Cardiac muscle cell (in vitro differentiated cells and primary cell): ENCODE results near the gene KAZN. TPM values are rescaled to one million over a fixed set of nuclear protein-coding genes. Genes with fewer than 3 reads are reported as not detected.

Source experiments
- DNase-seq, 2 donors: peaks; one replicate each; pipeline versions ENCODE4 v3.0.0 to v3.0.0-alpha.2; 2010 to 2017; ENCODE audit warnings: low read depth in 1 of 2, low spot score in 1 of 2
- H3K27ac ChIP-seq: fragments of 200-600 bp; sonication (generic); 2 replicates; pipeline ENCODE4 v1.5.1; 2016
- H3K27me3 ChIP-seq: fragments of 200-600 bp; sonication (generic); 2 replicates; pipeline ENCODE4 v1.6.0; 2016; ENCODE audit warnings: control low read depth
- H3K36me3 ChIP-seq: fragments of 200-600 bp; sonication (generic); 2 replicates; pipeline ENCODE4 v1.5.1; 2016; ENCODE audit warnings: control low read depth
- H3K4me1 ChIP-seq: fragments of 200-600 bp; sonication (generic); 2 replicates; pipeline ENCODE4 v1.8.1; 2017; ENCODE audit warnings: low read depth, mild to moderate bottlenecking, mixed run types
- H3K4me3 ChIP-seq: fragments of 200-600 bp; sonication (generic); 2 replicates; pipeline ENCODE4 v1.5.1; 2016; ENCODE audit warnings: mild to moderate bottlenecking
- H3K9me3 ChIP-seq: fragments of 200-600 bp; sonication (generic); 2 replicates; pipeline ENCODE4 v1.5.1; 2017; ENCODE audit warnings: low read depth, mild to moderate bottlenecking, control low read depth
- polyA plus RNA-seq: library from polyadenylated mRNA; unstranded; fragments of >200 nt; fragmentation: Nextera tagmentation; extraction: Ambion mirVana; gene quantifications from 2 replicates; pipeline ENCODE4 v1.2.1, GENCODE V29; 2016
- total RNA-seq: library from RNA; depleted of rRNA; stranded (reverse); fragments of >200 nt; gene quantifications from 2 replicates; pipeline ENCODE4 v1.2.3, GENCODE V29; 2016
- TF ChIP-seq, protein P1 (sequence below): IDR thresholded peaks from 2 replicates; pipeline ENCODE4 v1.5.1; 2012; ENCODE audit warnings: low read depth, mild to moderate bottlenecking, low read length

KAZN gene
- total and polyA plus RNA-seq, 2 experiments from 2014 or later: 17.5 to 26.9 TPM

GRCh38 chr1:14948112-14948652, 349.7 kb downstream of the KAZN start:
- Histone ChIP-seq H3K4me1 (peaks cover 36% of the 10 kb centered on the region), H3K36me3 (no peaks in the 10 kb centered on the region), H3K27ac (no peak overlapping the region), H3K4me3 (no peak overlapping the region), H3K27me3 (no peaks in the 10 kb centered on the region), H3K9me3 (no peaks in the 10 kb centered on the region)
- no peak for DNase-seq
- TF ChIP-seq, protein P1, sequence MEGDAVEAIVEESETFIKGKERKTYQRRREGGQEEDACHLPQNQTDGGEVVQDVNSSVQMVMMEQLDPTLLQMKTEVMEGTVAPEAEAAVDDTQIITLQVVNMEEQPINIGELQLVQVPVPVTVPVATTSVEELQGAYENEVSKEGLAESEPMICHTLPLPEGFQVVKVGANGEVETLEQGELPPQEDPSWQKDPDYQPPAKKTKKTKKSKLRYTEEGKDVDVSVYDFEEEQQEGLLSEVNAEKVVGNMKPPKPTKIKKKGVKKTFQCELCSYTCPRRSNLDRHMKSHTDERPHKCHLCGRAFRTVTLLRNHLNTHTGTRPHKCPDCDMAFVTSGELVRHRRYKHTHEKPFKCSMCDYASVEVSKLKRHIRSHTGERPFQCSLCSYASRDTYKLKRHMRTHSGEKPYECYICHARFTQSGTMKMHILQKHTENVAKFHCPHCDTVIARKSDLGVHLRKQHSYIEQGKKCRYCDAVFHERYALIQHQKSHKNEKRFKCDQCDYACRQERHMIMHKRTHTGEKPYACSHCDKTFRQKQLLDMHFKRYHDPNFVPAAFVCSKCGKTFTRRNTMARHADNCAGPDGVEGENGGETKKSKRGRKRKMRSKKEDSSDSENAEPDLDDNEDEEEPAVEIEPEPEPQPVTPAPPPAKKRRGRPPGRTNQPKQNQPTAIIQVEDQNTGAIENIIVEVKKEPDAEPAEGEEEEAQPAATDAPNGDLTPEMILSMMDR: no peak

DNA sequence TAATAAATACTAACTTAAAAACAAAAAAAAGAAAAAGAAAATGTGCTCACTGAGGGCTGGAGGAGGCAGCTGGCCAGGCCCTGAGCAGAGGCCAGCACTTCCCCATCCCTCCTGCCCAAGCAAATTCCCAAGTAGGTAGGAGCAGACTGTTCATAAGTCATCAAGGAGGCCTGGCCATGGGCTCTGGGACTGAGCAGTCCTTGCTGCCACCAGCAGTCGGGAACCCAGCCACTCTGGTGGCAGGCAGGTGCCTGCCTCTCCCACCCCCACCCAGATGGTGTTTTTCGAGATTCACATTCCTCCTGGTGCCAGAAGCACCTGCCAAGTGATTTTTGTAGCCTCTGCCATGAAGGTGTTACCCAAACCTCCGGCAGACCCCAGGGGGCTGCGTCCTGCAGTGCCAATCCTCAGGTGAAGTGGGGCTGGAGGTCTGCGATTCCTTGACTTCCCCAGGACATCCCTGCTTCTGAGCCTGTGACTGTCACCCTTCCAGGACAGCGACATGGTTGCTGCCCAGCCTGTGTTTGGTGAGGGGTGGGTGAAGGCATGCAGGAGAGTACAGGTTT, 350.9 kb downstream of the KAZN start:
- no peak for DNase-seq
- Histone ChIP-seq H3K27ac (peak overlapping the region; percentile 52), H3K4me1 (peaks cover 34% of the 10 kb centered on the region), H3K9me3 (no peaks in the 10 kb centered on the region), H3K4me3 (no peak overlapping the region), H3K27me3 (no peaks in the 10 kb centered on the region), H3K36me3 (no peaks in the 10 kb centered on the region)
- TF ChIP-seq, protein P1: no peak

GRCh38 chr1:14949836-14950713, 351.6 kb downstream of the KAZN start:
- H3K4me3 ChIP-seq: no peak overlapping the region
- DNase-seq: peak in 1 of 2 donors; percentile 24
- no peaks in the 10 kb centered on the region for H3K9me3 ChIP-seq
- TF ChIP-seq, protein P1: no peak
- peaks cover 27% of the 10 kb centered on the region for H3K4me1 ChIP-seq
- peak overlapping the region; percentile 52 for H3K27ac ChIP-seq
- no peaks in the 10 kb centered on the region for H3K36me3 ChIP-seq
- H3K27me3 ChIP-seq: no peaks in the 10 kb centered on the region

DNA sequence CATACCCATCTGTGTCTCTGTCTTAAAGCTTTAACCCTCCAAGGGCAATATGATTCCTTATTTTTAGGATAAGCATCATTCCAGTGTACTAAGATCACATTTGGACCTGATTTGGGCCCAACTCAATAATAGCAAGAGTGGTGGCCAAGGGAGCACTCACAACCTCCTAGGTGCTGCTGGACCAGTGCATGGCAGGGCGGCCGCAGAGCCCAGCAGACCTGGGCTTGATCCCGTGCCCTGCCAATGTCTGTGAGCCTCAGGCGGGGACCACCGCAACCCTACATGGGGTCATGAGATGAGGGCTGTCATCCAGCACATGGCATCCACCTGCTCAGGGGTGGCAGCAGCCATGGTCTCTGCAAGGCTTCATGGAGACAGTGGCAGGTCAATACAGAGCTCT, 353.3 kb downstream of the KAZN start:
- Histone ChIP-seq H3K9me3 (no peaks in the 10 kb centered on the region), H3K36me3 (no peaks in the 10 kb centered on the region), H3K4me1 (peaks cover 14% of the 10 kb centered on the region), H3K4me3 (no peak overlapping the region), H3K27me3 (no peaks in the 10 kb centered on the region), H3K27ac (no peak overlapping the region)
- TF ChIP-seq, protein P1: no peak
- no peak for DNase-seq

DNA sequence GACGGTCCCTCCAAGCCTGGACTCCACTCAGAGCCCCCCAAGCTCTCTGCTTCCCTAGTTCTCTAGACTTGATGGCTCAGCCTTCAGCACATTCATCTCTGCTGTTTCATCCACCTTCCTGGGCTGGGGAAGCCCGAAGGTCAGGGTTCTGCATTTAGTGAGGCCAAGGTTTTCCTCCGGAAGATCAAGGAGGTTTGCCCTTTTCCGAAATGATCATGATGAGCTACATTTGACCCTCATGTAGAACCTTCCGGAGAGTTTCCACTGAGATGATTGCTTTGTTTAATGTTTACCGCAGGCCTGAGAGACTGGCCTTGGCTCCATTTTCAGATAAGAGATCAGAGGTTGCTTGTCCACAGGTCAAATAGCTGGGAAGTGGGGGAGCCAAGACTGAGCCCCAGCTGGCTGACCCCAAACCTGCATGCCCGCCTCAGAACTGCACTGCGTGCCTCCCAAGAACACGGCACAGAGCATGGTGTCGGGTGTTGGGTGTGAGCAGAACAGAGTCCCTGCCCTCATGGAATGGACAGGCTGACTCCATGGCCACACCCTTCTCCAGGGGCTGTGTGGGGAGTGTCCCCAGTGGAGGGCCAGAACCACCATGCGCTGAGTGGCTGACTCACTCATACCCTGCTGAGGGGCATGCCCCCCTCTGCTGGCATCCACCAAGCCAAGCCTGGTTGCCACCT, 354.3 kb downstream of the KAZN start:
- Histone ChIP-seq H3K27me3 (no peaks in the 10 kb centered on the region), H3K4me3 (no peak overlapping the region), H3K9me3 (no peaks in the 10 kb centered on the region), H3K27ac (no peak overlapping the region), H3K36me3 (no peaks in the 10 kb centered on the region), H3K4me1 (peaks cover 18% of the 10 kb centered on the region)
- TF ChIP-seq, protein P1: no peak
- DNase-seq: no peak
